Suprapubic skin (tissue), 3 donors: ENCODE data around the gene PHLDB2.

Experiments
- CTCF ChIP-seq, 2 donors: fragments of 200-600 bp in 1 of 2; fragments of 450-650 bp in 1 of 2; sonication (generic) in 1 of 2; IDR thresholded peaks; one replicate each; pipeline ENCODE4 v1.5.1; 2016 to 2019; ENCODE audit warnings: antibody characterized with exemption in 2 of 2, mild to moderate bottlenecking in 1 of 2, moderate library complexity in 1 of 2
- POLR2AphosphoS5 ChIP-seq, 3 donors: sonication (generic); formaldehyde crosslinking; IDR thresholded peaks; one replicate each; pipeline ENCODE4 v1.6.1; 2017; ENCODE audit warnings: antibody characterized with exemption in 3 of 3

- TF ChIP-seq POLR2AphosphoS5 (IDR thresholded peaks at IDR 0.05) (no peak), CTCF (IDR thresholded peaks at IDR 0.05) (no peak)
Measured at GRCh38 chr3:111926266-111926676, 67.2 kb downstream of the PHLDB2 start.
